Breast epithelium (tissue), 4 donors: ENCODE measurements around the gene IL1RAP. TPM values are rescaled to one million over a fixed set of nuclear protein-coding genes. Genes with fewer than 3 reads are reported as not detected.

Experiments
- DNase-seq, 2 donors: peaks; one replicate each; pipeline ENCODE4 v3.0.0-alpha.2; 2019; ENCODE audit warnings: low spot score in 2 of 2
- H3K27ac ChIP-seq, 2 donors: fragments of 200-600 bp; sonication (generic) in 1 of 2; one replicate each; pipeline ENCODE4 v1.5.1; 2016 to 2019; ENCODE audit warnings: mild to moderate bottlenecking in 1 of 2
- H3K27me3 ChIP-seq, 2 donors: fragments of 200-600 bp; sonication (generic) in 1 of 2; one replicate each; pipeline versions ENCODE4 v1.5.1 to v1.6.0; 2017 to 2019; ENCODE audit warnings: control low read depth in 1 of 2, mild to moderate bottlenecking in 1 of 2
- H3K36me3 ChIP-seq: fragments of 200-600 bp; one replicate; pipeline ENCODE4 v1.5.1; 2019
- H3K4me1 ChIP-seq, 2 donors: fragments of 200-600 bp; sonication (generic); one replicate each; pipeline ENCODE4 v1.5.1; 2016 to 2019; ENCODE audit warnings: control low read depth in 1 of 2
- H3K4me3 ChIP-seq, 3 donors: fragments of 200-600 bp; sonication (generic); 1 replicate in 2 of 3; 2 replicates in 1 of 3; pipeline ENCODE4 v1.5.1; 2016 to 2019; ENCODE audit warnings: mild to moderate bottlenecking in 3 of 3, moderate library complexity in 2 of 3
- H3K9me3 ChIP-seq, 2 donors: fragments of 200-600 bp; sonication (generic) in 1 of 2; one replicate each; pipeline ENCODE4 v1.5.1; 2016 to 2019; ENCODE audit warnings: control low read depth in 1 of 2
- CTCF ChIP-seq, 3 donors: fragments of 450-650 bp; IDR thresholded peaks; one replicate each; pipeline ENCODE4 v1.5.1; 2016 to 2017; ENCODE audit warnings: antibody characterized with exemption in 3 of 3, mild to moderate bottlenecking in 3 of 3, moderate library complexity in 3 of 3
- POLR2A ChIP-seq: fragments of 450-650 bp; IDR thresholded peaks from one replicate; pipeline ENCODE4 v1.6.1; 2016; ENCODE audit warnings: antibody characterized with exemption, mild to moderate bottlenecking, moderate library complexity
- POLR2AphosphoS5 ChIP-seq, 3 donors: sonication (generic); formaldehyde crosslinking; IDR thresholded peaks; one replicate each; pipeline ENCODE4 v1.6.1; 2017; ENCODE audit warnings: antibody characterized with exemption in 3 of 3
- intact Hi-C: fragments of 100-400 bp; cut with DNase I; formaldehyde crosslinking; loops from one replicate; pipeline ENCODE4 v1.15.1; 2023; ENCODE audit warnings: low total_unique reads
- total RNA-seq, 3 donors: library from RNA; depleted of rRNA; stranded (reverse); fragments of >200 nt; gene quantifications; one replicate each; pipeline ENCODE4 v1.1.0, GENCODE V29; 2016

IL1RAP gene
- total RNA-seq, 3 donors from 2014 or later, result 11.8 to 15.4 (median 13.1) TPM

DNA sequence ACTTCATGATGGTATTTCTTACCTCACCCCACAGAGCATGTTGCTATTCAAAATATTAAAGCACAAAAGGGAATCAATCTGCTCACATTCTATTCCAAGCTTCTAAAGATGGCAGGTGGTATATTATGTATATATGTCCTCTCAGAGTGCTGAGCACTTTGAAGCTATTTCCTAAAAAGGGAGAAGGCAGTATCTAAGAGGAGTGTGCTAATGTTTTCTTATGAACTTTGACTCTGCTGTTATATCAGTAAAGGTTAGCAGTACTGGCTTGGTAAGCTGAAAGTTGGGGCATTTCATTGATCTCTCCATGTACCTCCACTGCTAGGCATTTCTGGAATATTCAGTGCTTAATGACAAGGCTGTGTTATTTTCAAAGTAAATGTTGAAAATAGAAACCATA is 43.4 kb downstream of the IL1RAP start:
- TF ChIP-seq POLR2A, result no peak
- no peak for TF ChIP-seq POLR2AphosphoS5 (IDR thresholded peaks at IDR 0.05)
- Histone ChIP-seq H3K36me3 (peaks cover 4% of the 10 kb centered on the region), H3K4me1 (no peaks in the 10 kb centered on the region), H3K27me3 (no peaks in the 10 kb centered on the region), H3K9me3 (peaks cover 0 to 7% of the 10 kb centered on the region in 2 donors), H3K4me3 (no peak overlapping the region), H3K27ac (no peak overlapping the region)
- DNase-seq, result no peak
- intact Hi-C loops, result no loop called here

DNA sequence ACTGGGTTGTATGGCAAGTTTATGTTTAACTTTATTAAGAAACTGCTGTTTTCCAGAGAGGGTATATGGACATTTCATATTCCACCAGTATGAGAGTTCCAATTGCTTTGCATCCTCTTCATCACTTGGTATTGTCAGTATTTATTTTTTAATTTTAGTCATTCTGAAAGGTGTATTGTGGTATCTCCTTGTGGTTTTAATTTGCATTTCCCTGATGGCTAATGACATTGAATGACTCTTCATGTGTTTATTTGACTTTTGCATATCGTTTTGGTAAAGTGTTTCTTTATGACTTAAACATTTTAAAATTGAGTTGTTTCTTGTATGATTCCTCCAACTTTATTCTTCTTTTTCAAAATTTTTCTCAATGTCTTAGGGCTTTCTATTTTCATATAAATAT is 44.4 kb downstream of the IL1RAP start:
- Histone ChIP-seq H3K27me3 (no peaks in the 10 kb centered on the region), H3K4me1 (no peaks in the 10 kb centered on the region), H3K9me3 (no peaks in the 10 kb centered on the region), H3K4me3 (no peak overlapping the region), H3K27ac (no peak overlapping the region), H3K36me3 (peaks cover 4% of the 10 kb centered on the region)
- no peak for DNase-seq
- TF ChIP-seq POLR2AphosphoS5 (IDR thresholded peaks at IDR 0.05), result no peak
- no peak for TF ChIP-seq POLR2A
- no peak for TF ChIP-seq CTCF (IDR thresholded peaks at IDR 0.05)
- intact Hi-C loops, result no loop called here

DNA sequence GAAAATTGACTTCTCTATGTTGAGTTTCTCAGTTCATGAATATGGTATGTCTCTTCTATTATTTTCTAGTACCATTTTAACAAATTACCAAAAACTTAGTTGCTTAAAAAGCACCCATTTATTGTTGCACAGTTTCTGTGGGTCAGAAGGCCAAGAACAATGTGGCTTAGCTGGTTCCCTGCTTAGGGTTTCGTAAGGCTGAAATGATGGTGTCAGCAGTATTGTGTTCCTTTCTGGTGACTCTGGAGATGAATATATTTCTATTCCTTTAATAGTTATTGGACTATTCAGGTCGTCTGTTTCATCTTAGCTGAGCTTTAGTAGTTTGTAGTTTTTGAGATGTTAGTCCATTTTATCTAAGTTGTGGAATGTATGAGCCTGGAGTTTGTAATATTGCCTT is 44.9 kb downstream of the IL1RAP start:
- Histone ChIP-seq H3K27me3 (no peaks in the 10 kb centered on the region), H3K27ac (no peak overlapping the region), H3K36me3 (peaks cover 4% of the 10 kb centered on the region), H3K4me1 (no peaks in the 10 kb centered on the region), H3K4me3 (no peak overlapping the region), H3K9me3 (no peaks in the 10 kb centered on the region)
- intact Hi-C loops, result no loop called here
- no peak for TF ChIP-seq POLR2A
- no peak for TF ChIP-seq POLR2AphosphoS5 (IDR thresholded peaks at IDR 0.05)
- no peak for TF ChIP-seq CTCF (IDR thresholded peaks at IDR 0.05)
- no peak for DNase-seq

GRCh38 chr3:190560013-190560895 is 46.4 kb downstream of the IL1RAP start:
- Histone ChIP-seq H3K9me3 (no peaks in the 10 kb centered on the region), H3K4me1 (no peaks in the 10 kb centered on the region), H3K4me3 (no peak overlapping the region), H3K27me3 (no peaks in the 10 kb centered on the region), H3K36me3 (peaks cover 4% of the 10 kb centered on the region), H3K27ac (no peak overlapping the region)
- intact Hi-C loops, result no loop called here
- no peak for TF ChIP-seq POLR2A
- no peak for TF ChIP-seq CTCF (IDR thresholded peaks at IDR 0.05)
- TF ChIP-seq POLR2AphosphoS5 (IDR thresholded peaks at IDR 0.05), result no peak
- DNase-seq, result no peak

- TF ChIP-seq CTCF (IDR thresholded peaks at IDR 0.05) (no peak), POLR2AphosphoS5 (IDR thresholded peaks at IDR 0.05) (no peak), POLR2A (no peak)
- Histone ChIP-seq H3K9me3 (no peaks in the 10 kb centered on the region), H3K36me3 (peaks cover 2% of the 10 kb centered on the region), H3K27ac (no peak overlapping the region), H3K27me3 (no peaks in the 10 kb centered on the region), H3K4me1 (no peaks in the 10 kb centered on the region), H3K4me3 (no peak overlapping the region)
- no peak for DNase-seq
- intact Hi-C loops, result no loop called here
These were observed 49.1 kb downstream of the IL1RAP start for GRCh38 chr3:190562866-190563510.
